SK-N-SH (cell line): ENCODE data around the gene GNB5. TPM values are rescaled to one million over a fixed set of nuclear protein-coding genes. Genes with fewer than 3 reads are reported as not detected.

ENCODE experiments used
- CTCF ChIA-PET: fragments of 300-600, 350-600 bp; formaldehyde crosslinking; extraction: SDS; loops from one replicate; lab custom pipeline; 2021; lab: Yijun Ruan, JAX
- POLR2A ChIA-PET: fragments of 350-600 bp; sonication (Branson Sonifier 250); formaldehyde crosslinking; extraction: SDS; loops from one replicate; lab custom pipeline; 2020; ENCODE audit warnings: antibody characterized with exemption, inconsistent platforms; lab: Yijun Ruan, JAX
- DNase-seq: peaks from one replicate; pipeline ENCODE4 v3.0.0; 2012
- H2AFZ ChIP-seq: fragments of 200-600 bp; sonication (generic); 2 replicates; pipeline ENCODE4 v1.8.1; 2016; ENCODE audit warnings: antibody characterized with exemption, mild to moderate bottlenecking, low read depth
- H3F3A ChIP-seq: fragments of 200-600 bp; sonication (generic); replicated peaks from 2 replicates; pipeline ENCODE3; 2016; ENCODE audit warnings: antibody characterized with exemption, mild to moderate bottlenecking; ENCODE audit not compliant: insufficient read depth
- H3K27ac ChIP-seq, 2 experiments: fragments of 200-500 bp in 1 of 2; fragments of 200-600 bp in 1 of 2; sonication (Bioruptor generic) in 1 of 2; sonication (generic), shearing (Covaris generic) in 1 of 2; 2 replicates each; pipeline versions ENCODE4 v1.5.1 to v1.6.1; 2014 to 2016; ENCODE audit warnings: low read depth in 2 of 2, inconsistent platforms in 1 of 2, low read length in 1 of 2, mild to moderate bottlenecking in 1 of 2, mixed read lengths in 1 of 2
- H3K27me3 ChIP-seq: fragments of 200-600 bp; sonication (generic), shearing (Covaris generic); 2 replicates; pipeline ENCODE4 v1.6.1; 2016; ENCODE audit warnings: mixed run types; ENCODE audit not compliant: insufficient read depth
- H3K36me3 ChIP-seq, 2 experiments: fragments of 200-500 bp in 1 of 2; fragments of 200-600 bp in 1 of 2; sonication (Bioruptor generic) in 1 of 2; sonication (generic) in 1 of 2; replicated peaks in 1 of 2; 2 replicates each; pipeline versions ENCODE3 to v1.5.1; 2014 to 2016; ENCODE audit warnings: low read length in 1 of 2, mild to moderate bottlenecking in 1 of 2; ENCODE audit not compliant: insufficient read depth in 2 of 2, control insufficient read depth in 1 of 2
- H3K4me1 ChIP-seq, 2 experiments: fragments of 200-500 bp in 1 of 2; fragments of 200-600 bp in 1 of 2; sonication (Bioruptor generic) in 1 of 2; sonication (generic), shearing (Covaris generic) in 1 of 2; 2 replicates each; pipeline versions ENCODE4 v1.5.1 to v1.6.1; 2014 to 2016; ENCODE audit warnings: low read depth in 1 of 2, low read length in 1 of 2, mixed run types in 1 of 2; ENCODE audit not compliant: insufficient read depth in 2 of 2, control insufficient read depth in 1 of 2
- H3K4me2 ChIP-seq: fragments of 200-600 bp; sonication (generic), shearing (Covaris generic); 2 replicates; pipeline ENCODE4 v1.6.1; 2017; ENCODE audit warnings: mixed run types
- H3K4me3 ChIP-seq, 2 experiments: fragments of 200-500 bp in 1 of 2; fragments of 200-600 bp in 1 of 2; sonication (Bioruptor generic) in 1 of 2; sonication (generic), shearing (Covaris generic) in 1 of 2; 2 replicates each; pipeline versions ENCODE4 v1.5.1 to v1.8.1; 2014 to 2016; ENCODE audit warnings: low read depth in 2 of 2, inconsistent platforms in 1 of 2, low read length in 1 of 2, mild to moderate bottlenecking in 1 of 2, mixed read lengths in 1 of 2, moderate library complexity in 1 of 2
- H3K79me2 ChIP-seq: fragments of 200-600 bp; sonication (generic); 2 replicates; pipeline ENCODE4 v1.8.1; 2017; ENCODE audit warnings: mild to moderate bottlenecking; ENCODE audit not compliant: insufficient read depth
- H3K9ac ChIP-seq: fragments of 200-600 bp; sonication (generic); 2 replicates; pipeline ENCODE4 v1.6.1; 2017; ENCODE audit warnings: mixed run types
- H3K9me2 ChIP-seq: fragments of 200-600 bp; sonication (generic); 2 replicates; pipeline ENCODE4 v1.6.1; 2017; ENCODE audit warnings: mixed run types
- H3K9me3 ChIP-seq: fragments of 200-600 bp; sonication (generic); 2 replicates; pipeline ENCODE4 v1.6.1; 2017; ENCODE audit warnings: mixed run types, mild to moderate bottlenecking, moderate library complexity
- H4K20me1 ChIP-seq: fragments of 200-600 bp; sonication (generic); 2 replicates; pipeline ENCODE4 v1.6.1; 2017; ENCODE audit warnings: mild to moderate bottlenecking, mixed run types; ENCODE audit not compliant: insufficient read depth
- CHD2 ChIP-seq: fragments of 150-350 bp; IDR thresholded peaks from 2 replicates; pipeline ENCODE4 v1.6.1; 2018; ENCODE audit warnings: low read length; ENCODE audit not compliant: partially characterized antibody
- CTCF ChIP-seq: fragments of 200-600 bp; sonication (generic); IDR thresholded peaks from 2 replicates; pipeline ENCODE4 v1.6.1; 2017; ENCODE audit warnings: antibody characterized with exemption, mild to moderate bottlenecking, moderate library complexity
- ELF1 ChIP-seq: IDR thresholded peaks from 2 replicates; pipeline ENCODE4 v1.4.0; 2012
- EP300 ChIP-seq, 2 experiments: IDR thresholded peaks; 2 replicates each; pipeline versions ENCODE4 v1.4.0 to v1.6.1; 2012; ENCODE audit warnings: borderline replicate concordance in 1 of 2, low read depth in 1 of 2, low read length in 1 of 2
- FOSL2 ChIP-seq: IDR thresholded peaks from 2 replicates; pipeline ENCODE4 v1.4.0; 2012; ENCODE audit warnings: low read depth, mild to moderate bottlenecking, moderate library complexity, borderline replicate concordance
- FOXJ3 ChIP-seq: sonication (generic); formaldehyde crosslinking; IDR thresholded peaks from 2 replicates; pipeline ENCODE4 v1.5.1; 2020; ENCODE audit warnings: mild to moderate bottlenecking, missing genetic modification reagents
- JUND ChIP-seq: IDR thresholded peaks from 2 replicates; pipeline ENCODE4 v1.4.0; 2012
- MAX ChIP-seq: IDR thresholded peaks from 2 replicates; pipeline ENCODE4 v1.4.0; 2012; ENCODE audit warnings: low read depth
- NRF1 ChIP-seq: IDR thresholded peaks from 2 replicates; pipeline ENCODE4 v1.6.1; 2012; ENCODE audit warnings: low read depth, mild to moderate bottlenecking, low read length
- RXRA ChIP-seq: IDR thresholded peaks from 2 replicates; pipeline ENCODE4 v1.4.0; 2012; ENCODE audit warnings: low read depth, mild to moderate bottlenecking, borderline replicate concordance
- SIN3A ChIP-seq: IDR thresholded peaks from 2 replicates; pipeline ENCODE4 v1.6.1; 2012; ENCODE audit warnings: low read depth, mild to moderate bottlenecking, low read length, moderate library complexity, borderline replicate concordance
- SMC3 ChIP-seq: IDR thresholded peaks from 2 replicates; pipeline ENCODE4 v1.6.1; 2012; ENCODE audit warnings: low read depth, low read length, improper control_type of control experiment
- TCF12 ChIP-seq: IDR thresholded peaks from 2 replicates; pipeline ENCODE4 v1.4.0; 2012
- USF1 ChIP-seq: IDR thresholded peaks from 2 replicates; pipeline ENCODE4 v1.4.0; 2012; ENCODE audit warnings: low read depth, borderline replicate concordance
- USF2 ChIP-seq: fragments of 150-350 bp; IDR thresholded peaks from 2 replicates; pipeline ENCODE4 v1.6.1; 2017; ENCODE audit warnings: antibody characterized with exemption, low read length, low read depth, borderline replicate concordance
- YY1 ChIP-seq: IDR thresholded peaks from 2 replicates; pipeline ENCODE4 v1.4.0; 2012; ENCODE audit warnings: low read depth, mild to moderate bottlenecking
- ZBTB33 ChIP-seq: IDR thresholded peaks from 2 replicates; pipeline ENCODE4 v1.4.0; 2012; ENCODE audit warnings: low read depth, borderline replicate concordance
- whole genome bisulfite sequencing: methylation state at CpG from one replicate; pipeline ENCODE4 v1.1.6; 2017; ENCODE audit warnings: low lambda C conversion rate; 5-methylcytosine and 5-hydroxymethylcytosine counted together
- polyA plus RNA-seq, 3 experiments: library from polyadenylated mRNA; depleted of rRNA; stranded (reverse); fragments of >200 nt; gene quantifications; 2 replicates each; pipeline ENCODE4 v1.2.3, GENCODE V29; 2012

The GNB5 gene
- polyA plus RNA-seq, 1 of the 3 experiments (the other 2 are of a cell fraction): 73.7 TPM

GRCh38 chr15:52204657-52205056 is 13.5 kb upstream of the GNB5 start:
- no peak overlapping the region for H2AFZ ChIP-seq
- H3K4me3 ChIP-seq: no peak overlapping the region
- ChIA-PET CTCF (interaction anchor here (0.9 kb wide), 1 partner anchor 474 kb away, joined by 3 read pairs; the partner anchor contains the start of gene ATOSA), POLR2A (no interaction called here)
- H3K9me2 ChIP-seq: no peaks in the 10 kb centered on the region
- no peak overlapping the region for H3K4me2 ChIP-seq
- no peaks in the 10 kb centered on the region for H3K27me3 ChIP-seq
- no peaks in the 10 kb centered on the region for H4K20me1 ChIP-seq
- WGBS: 95% methylated on average over 9 of the region's 20 CpGs
- no peaks in the 10 kb centered on the region for H3K79me2 ChIP-seq
- H3K9ac ChIP-seq: no peak overlapping the region
- no peak for TF ChIP-seq SMC3
- no peak for TF ChIP-seq SIN3A
- no peak for TF ChIP-seq FOSL2
- no peak for TF ChIP-seq MAX
- TF ChIP-seq NRF1: no peak
- no peak for TF ChIP-seq EP300 (IDR thresholded peaks at IDR 0.05; ENCODE audit: borderline replicate concordance in 1 of 2, low read depth in 1 of 2, low read length in 1 of 2)
- no peak for TF ChIP-seq JUND
- no peak for TF ChIP-seq TCF12
- no peak for TF ChIP-seq ZBTB33
- no peak for DNase-seq
- peaks cover 0 to 6% of the 10 kb centered on the region in 2 experiments; a peak in 2 of 4 replicates for H3K4me1 ChIP-seq
- H3K36me3 ChIP-seq: no peaks in the 10 kb centered on the region
- no peaks in the 10 kb centered on the region for H3K9me3 ChIP-seq
- peaks cover 11% of the 10 kb centered on the region for H3F3A ChIP-seq
- H3K27ac ChIP-seq: no peak overlapping the region

GRCh38 chr15:52200831-52201365 is 9.7 kb upstream of the GNB5 start:
- Histone ChIP-seq H3K27ac (no peak overlapping the region), H3K27me3 (no peaks in the 10 kb centered on the region), H3K79me2 (no peaks in the 10 kb centered on the region), H3K4me3 (no peak overlapping the region), H3K36me3 (no peaks in the 10 kb centered on the region), H3F3A (peaks cover 11% of the 10 kb centered on the region), H2AFZ (peak overlapping the region; percentile 10; the same call in 1 of the 2 replicates), H4K20me1 (no peaks in the 10 kb centered on the region), H3K4me2 (no peak overlapping the region), H3K9me3 (no peaks in the 10 kb centered on the region), H3K9me2 (no peaks in the 10 kb centered on the region), H3K9ac (no peak overlapping the region), H3K4me1 (no peaks in the 10 kb centered on the region)
- 78% methylated on average over 1 of the region's 1 CpG for WGBS
- POLR2A ChIA-PET: no interaction called here
- CTCF ChIA-PET: interaction anchor here (2.6 kb wide), 1 partner anchor 8 kb away, joined by 14 read pairs; no protein-coding TSS in a partner anchor
- no peak for TF ChIP-seq ELF1
- no peak for TF ChIP-seq CTCF
- TF ChIP-seq USF2: no peak
- no peak for TF ChIP-seq RXRA
- TF ChIP-seq CHD2: no peak
- TF ChIP-seq TCF12: no peak
- TF ChIP-seq ZBTB33: no peak
- TF ChIP-seq USF1: no peak
- TF ChIP-seq YY1: no peak
- no peak for TF ChIP-seq FOXJ3 (CRISPR knock-in tag)
- DNase-seq: no peak
